ENCODE data around the gene KIFBP.

The KIFBP gene

DNA sequence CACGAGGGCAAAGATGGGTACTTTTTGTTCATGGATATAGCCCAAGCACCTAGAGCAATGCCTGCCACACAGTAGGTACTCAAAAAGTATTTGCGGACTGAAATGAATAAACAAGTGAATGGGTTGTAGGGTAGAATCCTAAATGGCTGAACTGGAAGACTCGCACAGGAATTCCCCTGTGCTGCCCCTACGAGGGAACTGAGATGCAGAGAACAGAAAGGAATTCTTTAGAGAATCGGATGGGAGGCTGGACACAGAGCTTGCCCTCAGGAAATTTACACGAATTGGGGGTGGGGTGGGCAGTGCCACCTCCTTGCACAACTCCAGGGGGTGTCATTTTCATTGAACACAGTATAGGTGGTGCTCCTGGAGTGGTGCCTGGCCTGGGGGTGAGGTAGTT is 64.1 kb downstream of the KIFBP start:
- H3K27ac ChIP-seq (ENCODE audit: low read length) = no peak overlapping the region
- H3K27me3 ChIP-seq (ENCODE audit: low read depth, low read length) = no peaks in the 10 kb centered on the region
- H3K4me3 ChIP-seq (ENCODE audit: low read depth in 1 of 2, low read length in 2 of 2) = no peak overlapping the region
- no peaks in the 10 kb centered on the region for H3K9me3 ChIP-seq (ENCODE audit: control insufficient read depth in 1 of 2, low read length in 2 of 2)
- peaks cover 0 to 3% of the 10 kb centered on the region in 2 donors for H3K4me1 ChIP-seq (ENCODE audit: control insufficient read depth in 1 of 2, insufficient read depth in 2 of 2, low read length in 2 of 2)
- H3K36me3 ChIP-seq (ENCODE audit: control insufficient read depth in 1 of 2, insufficient read depth in 2 of 2, low read length in 2 of 2) = no peaks in the 10 kb centered on the region

DNA sequence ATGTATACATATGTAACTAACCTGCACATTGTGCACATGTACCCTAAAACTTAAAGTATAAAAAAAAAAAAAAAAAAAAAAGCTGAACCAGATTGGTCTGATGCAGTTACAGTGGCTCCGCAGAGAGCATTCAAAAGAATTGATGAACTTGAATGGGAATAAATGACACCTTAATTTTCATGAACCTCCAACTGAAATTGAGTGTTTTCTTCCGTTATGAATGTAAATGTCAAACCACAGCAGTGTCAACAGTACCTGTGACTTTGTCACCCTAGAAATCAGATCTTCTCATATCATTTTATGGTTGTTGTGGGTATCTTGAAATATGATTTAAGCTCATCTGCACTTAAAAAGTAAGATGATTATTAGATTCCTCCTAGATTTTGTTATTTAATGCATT is 66.6 kb downstream of the KIFBP start:
- Histone ChIP-seq H3K27ac (ENCODE audit: low read length) (no peak overlapping the region), H3K9me3 (ENCODE audit: control insufficient read depth in 1 of 2, low read length in 2 of 2) (no peaks in the 10 kb centered on the region), H3K4me1 (ENCODE audit: control insufficient read depth in 1 of 2, insufficient read depth in 2 of 2, low read length in 2 of 2) (peaks cover 0 to 6% of the 10 kb centered on the region in 2 donors), H3K36me3 (ENCODE audit: control insufficient read depth in 1 of 2, insufficient read depth in 2 of 2, low read length in 2 of 2) (no peaks in the 10 kb centered on the region), H3K27me3 (ENCODE audit: low read depth, low read length) (no peaks in the 10 kb centered on the region), H3K4me3 (ENCODE audit: low read depth in 1 of 2, low read length in 2 of 2) (no peak overlapping the region)

DNA sequence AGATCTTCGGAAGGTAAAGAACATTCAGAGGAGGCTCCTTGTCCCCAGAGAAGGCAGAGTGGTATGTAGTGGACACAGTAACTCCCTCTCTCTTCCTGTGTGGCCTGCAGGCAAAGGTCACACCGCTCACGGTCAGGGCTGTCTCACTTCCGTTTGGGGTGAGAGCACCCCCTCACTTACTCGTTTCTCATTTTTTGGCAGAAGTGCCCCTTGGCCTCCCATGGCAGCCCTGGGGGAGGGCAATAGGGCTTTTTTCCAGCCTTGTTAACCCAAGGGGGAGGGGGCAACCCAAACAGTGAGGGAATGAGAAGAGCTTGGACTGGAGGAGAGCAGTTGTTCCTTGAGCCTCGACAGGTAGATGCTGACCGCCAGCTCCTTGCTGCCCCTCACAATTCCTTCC is 67.5 kb downstream of the KIFBP start:
- Histone ChIP-seq H3K27me3 (ENCODE audit: low read depth, low read length) (no peaks in the 10 kb centered on the region), H3K4me1 (ENCODE audit: control insufficient read depth in 1 of 2, insufficient read depth in 2 of 2, low read length in 2 of 2) (peaks cover 0 to 6% of the 10 kb centered on the region in 2 donors), H3K27ac (ENCODE audit: low read length) (peak overlapping the region; percentile 81), H3K4me3 (ENCODE audit: low read depth in 1 of 2, low read length in 2 of 2) (no peak overlapping the region), H3K36me3 (ENCODE audit: control insufficient read depth in 1 of 2, insufficient read depth in 2 of 2, low read length in 2 of 2) (no peaks in the 10 kb centered on the region), H3K9me3 (ENCODE audit: control insufficient read depth in 1 of 2, low read length in 2 of 2) (no peaks in the 10 kb centered on the region)

DNA sequence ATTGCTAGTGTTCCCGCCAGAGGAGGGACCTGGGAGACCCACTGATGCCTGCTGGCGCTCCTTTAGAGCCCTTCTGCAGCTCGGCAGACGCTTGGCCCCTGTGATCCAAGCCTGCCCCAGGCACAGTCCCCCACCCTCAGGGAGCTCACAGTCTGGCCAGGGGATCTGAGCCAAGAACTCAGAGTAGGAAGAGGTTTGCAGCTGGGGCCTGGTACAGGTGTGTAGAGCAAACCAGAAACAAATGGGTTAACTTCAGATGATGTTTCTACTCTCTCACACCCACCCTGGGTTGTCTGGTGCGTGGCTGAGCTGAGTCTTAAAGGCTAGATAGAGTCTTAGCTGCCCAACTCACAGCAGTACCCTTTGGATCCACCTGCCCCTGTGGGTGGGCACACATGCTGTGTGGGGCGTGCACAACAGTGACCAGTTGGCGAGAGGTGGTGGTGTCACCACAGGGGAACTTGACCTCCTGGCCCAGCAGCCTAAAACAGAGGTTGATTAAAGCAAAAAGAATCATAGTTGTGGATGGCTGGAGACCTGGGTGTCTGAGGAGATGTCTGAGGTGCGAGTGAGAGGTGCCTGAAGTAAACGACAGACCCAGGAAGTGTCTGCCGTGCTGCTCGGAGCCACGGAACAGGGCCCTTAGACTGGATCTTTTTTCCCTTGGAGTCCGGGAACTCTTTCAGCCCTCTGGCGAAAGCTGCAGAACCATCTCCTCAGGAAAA is 68.1 kb downstream of the KIFBP start:
- Histone ChIP-seq H3K4me3 (ENCODE audit: low read depth in 1 of 2, low read length in 2 of 2) (no peak overlapping the region), H3K4me1 (ENCODE audit: control insufficient read depth in 1 of 2, insufficient read depth in 2 of 2, low read length in 2 of 2) (peaks cover 0 to 6% of the 10 kb centered on the region in 2 donors), H3K27ac (ENCODE audit: low read length) (peak overlapping the region; percentile 81), H3K36me3 (ENCODE audit: control insufficient read depth in 1 of 2, insufficient read depth in 2 of 2, low read length in 2 of 2) (peaks cover 0 to 1% of the 10 kb centered on the region in 2 donors), H3K27me3 (ENCODE audit: low read depth, low read length) (no peaks in the 10 kb centered on the region), H3K9me3 (ENCODE audit: control insufficient read depth in 1 of 2, low read length in 2 of 2) (no peaks in the 10 kb centered on the region)

DNA sequence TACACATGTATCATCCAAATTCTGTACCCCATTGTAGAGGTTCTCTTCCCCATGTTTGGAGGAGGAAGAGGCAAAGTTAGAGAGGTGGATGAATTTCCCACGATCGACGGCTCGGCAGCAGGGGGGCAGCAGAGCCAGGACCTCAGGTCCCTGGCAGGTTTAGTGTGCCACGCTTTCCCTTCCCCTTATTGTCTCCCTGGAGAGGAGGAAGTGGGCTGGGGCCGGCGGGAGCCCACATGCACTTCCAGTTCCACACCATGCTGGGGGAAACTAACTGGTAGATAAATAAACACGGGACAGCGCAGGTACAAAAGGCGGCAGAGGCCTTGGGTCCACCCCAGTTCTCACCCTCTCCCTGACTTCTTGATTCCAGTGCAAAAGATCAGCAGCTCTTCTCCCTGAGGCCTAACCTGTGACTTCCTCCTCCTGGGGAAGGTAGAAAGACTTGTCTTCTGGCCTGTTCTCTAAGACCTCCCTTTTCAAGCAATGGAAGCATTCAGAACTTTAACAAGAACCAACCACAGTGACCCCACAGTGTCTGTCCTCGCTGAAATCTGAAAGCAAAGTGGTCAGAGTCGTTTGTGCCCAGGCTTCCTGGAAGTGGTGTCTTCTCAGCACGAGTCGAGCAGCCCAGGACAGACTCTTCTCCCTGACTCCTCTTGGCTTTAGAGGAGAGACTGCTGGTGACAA is 68.8 kb downstream of the KIFBP start:
- H3K27ac ChIP-seq (ENCODE audit: low read length) = peak overlapping the region; percentile 81
- no peaks in the 10 kb centered on the region for H3K9me3 ChIP-seq (ENCODE audit: control insufficient read depth in 1 of 2, low read length in 2 of 2)
- peaks cover 0 to 3% of the 10 kb centered on the region in 2 donors for H3K36me3 ChIP-seq (ENCODE audit: control insufficient read depth in 1 of 2, insufficient read depth in 2 of 2, low read length in 2 of 2)
- no peaks in the 10 kb centered on the region for H3K27me3 ChIP-seq (ENCODE audit: low read depth, low read length)
- H3K4me3 ChIP-seq (ENCODE audit: low read depth in 1 of 2, low read length in 2 of 2) = no peak overlapping the region
- peaks cover 0 to 6% of the 10 kb centered on the region in 2 donors for H3K4me1 ChIP-seq (ENCODE audit: control insufficient read depth in 1 of 2, insufficient read depth in 2 of 2, low read length in 2 of 2)

DNA sequence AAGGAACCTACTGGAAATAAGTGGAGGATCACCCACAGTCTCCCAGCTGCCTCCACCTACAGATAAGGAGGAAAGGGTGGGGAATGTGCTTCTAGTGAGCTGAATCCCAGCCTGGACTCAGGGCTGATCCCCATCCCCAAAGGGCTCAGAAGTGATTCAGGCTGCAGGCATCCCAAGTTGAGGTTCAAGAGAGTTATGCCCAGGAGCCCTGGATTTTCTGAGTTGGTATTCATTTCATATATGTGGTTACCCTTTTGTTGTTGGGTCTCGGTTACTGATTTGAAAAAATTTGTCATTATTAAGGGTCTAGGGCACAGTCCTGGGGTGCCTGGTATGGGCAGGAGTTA is 69.3 kb downstream of the KIFBP start:
- H3K4me1 ChIP-seq (ENCODE audit: control insufficient read depth in 1 of 2, insufficient read depth in 2 of 2, low read length in 2 of 2) = peaks cover 0 to 6% of the 10 kb centered on the region in 2 donors
- H3K27me3 ChIP-seq (ENCODE audit: low read depth, low read length) = no peaks in the 10 kb centered on the region
- H3K9me3 ChIP-seq (ENCODE audit: control insufficient read depth in 1 of 2, low read length in 2 of 2) = no peaks in the 10 kb centered on the region
- peak overlapping the region; percentile 81 for H3K27ac ChIP-seq (ENCODE audit: low read length)
- peaks cover 0 to 3% of the 10 kb centered on the region in 2 donors for H3K36me3 ChIP-seq (ENCODE audit: control insufficient read depth in 1 of 2, insufficient read depth in 2 of 2, low read length in 2 of 2)
- no peak overlapping the region for H3K4me3 ChIP-seq (ENCODE audit: low read depth in 1 of 2, low read length in 2 of 2)

DNA sequence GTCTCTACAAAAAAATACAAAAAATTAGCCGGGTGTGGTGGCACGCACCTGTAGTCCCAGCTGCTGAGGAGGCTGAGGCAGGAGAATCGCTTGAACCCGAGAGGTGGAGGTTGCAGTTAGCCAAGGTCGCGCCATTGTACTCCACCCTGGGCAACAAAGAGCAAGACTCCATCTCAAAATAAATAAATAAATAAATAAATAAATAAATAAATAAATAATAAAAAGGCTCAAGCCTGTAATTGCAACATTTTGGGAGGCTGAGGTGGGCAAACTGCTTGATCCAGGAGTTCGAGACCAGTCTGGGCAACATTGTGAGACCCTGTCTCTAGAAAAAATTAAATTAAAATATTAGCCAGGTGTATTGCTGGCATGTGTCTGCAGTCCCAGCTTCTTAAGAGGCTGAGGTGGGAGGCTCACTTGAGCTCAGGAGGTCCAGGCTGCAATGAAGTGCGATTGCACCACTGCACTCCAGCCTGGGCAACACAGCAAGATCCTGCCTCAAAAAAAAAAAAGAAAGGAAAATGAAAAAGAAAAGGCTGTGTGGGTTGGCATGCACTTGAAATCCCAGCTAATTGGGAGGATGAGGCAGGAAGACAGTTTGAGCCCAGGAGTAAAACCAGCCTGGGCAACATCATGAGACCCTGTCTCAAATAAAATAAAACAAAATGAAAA is 71.7 kb downstream of the KIFBP start:
- H3K27me3 ChIP-seq (ENCODE audit: low read depth, low read length) = no peaks in the 10 kb centered on the region
- H3K36me3 ChIP-seq (ENCODE audit: control insufficient read depth in 1 of 2, insufficient read depth in 2 of 2, low read length in 2 of 2) = peaks cover 0 to 3% of the 10 kb centered on the region in 2 donors
- H3K9me3 ChIP-seq (ENCODE audit: control insufficient read depth in 1 of 2, low read length in 2 of 2) = no peaks in the 10 kb centered on the region
- H3K4me1 ChIP-seq (ENCODE audit: control insufficient read depth in 1 of 2, insufficient read depth in 2 of 2, low read length in 2 of 2) = peaks cover 0 to 12% of the 10 kb centered on the region in 2 donors
- no peak overlapping the region for H3K4me3 ChIP-seq (ENCODE audit: low read depth in 1 of 2, low read length in 2 of 2)
- H3K27ac ChIP-seq (ENCODE audit: low read length) = no peak overlapping the region

DNA sequence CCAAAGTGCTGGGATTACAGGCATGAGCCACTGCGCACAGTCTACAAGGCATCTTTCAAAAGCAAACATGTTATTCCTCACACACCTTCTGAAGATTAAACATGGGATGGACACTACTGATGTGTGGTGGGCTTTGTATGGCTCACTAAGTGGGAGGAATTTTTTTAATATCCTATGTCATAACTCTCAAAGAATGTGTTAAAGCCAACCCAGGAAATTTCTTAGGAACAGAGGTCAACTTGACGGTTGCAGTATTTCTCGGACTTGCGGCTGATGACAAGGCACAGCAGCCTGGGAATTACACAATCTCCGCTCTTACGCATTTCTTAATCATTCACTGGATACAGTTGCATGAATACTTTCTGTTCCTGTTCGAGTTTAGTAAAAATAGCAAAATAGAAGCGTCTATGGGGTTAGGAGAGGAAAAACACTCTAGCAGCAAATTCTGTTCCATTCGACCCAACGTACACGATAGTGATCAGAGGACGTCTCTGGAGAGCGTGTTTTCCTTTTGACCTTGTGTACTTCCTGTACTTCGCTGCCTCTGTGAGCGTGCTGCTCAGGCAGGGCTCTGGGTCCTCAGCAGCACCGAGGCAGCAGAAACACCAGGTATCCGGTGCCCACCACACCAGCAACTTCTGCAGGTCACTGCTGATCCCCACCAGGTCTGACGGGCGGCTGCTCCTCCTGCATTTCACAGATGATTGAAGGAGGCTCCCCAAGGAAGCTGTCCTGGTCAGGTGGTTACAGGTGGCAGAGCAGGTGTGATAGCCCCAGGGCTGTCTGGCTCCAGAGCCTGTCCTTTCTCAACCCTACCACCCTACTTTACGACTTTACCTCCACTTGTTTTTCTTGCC is 72.9 kb downstream of the KIFBP start:
- H3K4me1 ChIP-seq (ENCODE audit: control insufficient read depth in 1 of 2, insufficient read depth in 2 of 2, low read length in 2 of 2) = peaks cover 0 to 12% of the 10 kb centered on the region in 2 donors
- H3K9me3 ChIP-seq (ENCODE audit: control insufficient read depth in 1 of 2, low read length in 2 of 2) = no peaks in the 10 kb centered on the region
- H3K36me3 ChIP-seq (ENCODE audit: control insufficient read depth in 1 of 2, insufficient read depth in 2 of 2, low read length in 2 of 2) = peaks cover 0 to 3% of the 10 kb centered on the region in 2 donors
- peak overlapping the region; percentile 31 to 40 for H3K4me3 ChIP-seq (ENCODE audit: low read depth in 1 of 2, low read length in 2 of 2)
- peak overlapping the region; percentile 87 for H3K27ac ChIP-seq (ENCODE audit: low read length)
- H3K27me3 ChIP-seq (ENCODE audit: low read depth, low read length) = no peaks in the 10 kb centered on the region

DNA sequence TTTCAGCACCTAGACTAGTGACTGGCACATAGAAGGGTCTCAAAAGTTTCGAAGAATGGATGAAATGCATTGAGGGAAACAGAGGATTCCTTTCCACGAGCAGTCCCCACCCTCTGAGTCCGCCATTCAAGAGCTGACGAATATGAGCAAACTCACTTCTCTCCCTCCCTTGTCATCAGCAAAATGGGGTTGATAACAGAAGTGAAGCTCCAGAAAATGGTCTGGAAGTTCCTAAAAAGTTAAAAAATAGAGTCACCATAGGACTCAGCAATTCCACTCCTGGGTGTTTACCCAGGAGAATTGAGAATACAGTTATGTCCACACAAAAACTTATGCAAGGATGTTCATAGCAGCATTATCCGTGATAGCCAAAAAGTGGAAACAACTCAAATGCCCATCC is 74.3 kb downstream of the KIFBP start:
- Histone ChIP-seq H3K27me3 (ENCODE audit: low read depth, low read length) (no peaks in the 10 kb centered on the region), H3K4me1 (ENCODE audit: control insufficient read depth in 1 of 2, insufficient read depth in 2 of 2, low read length in 2 of 2) (peaks cover 0 to 11% of the 10 kb centered on the region in 2 donors), H3K9me3 (ENCODE audit: control insufficient read depth in 1 of 2, low read length in 2 of 2) (no peaks in the 10 kb centered on the region), H3K4me3 (ENCODE audit: low read depth in 1 of 2, low read length in 2 of 2) (no peak overlapping the region), H3K36me3 (ENCODE audit: control insufficient read depth in 1 of 2, insufficient read depth in 2 of 2, low read length in 2 of 2) (peaks cover 0 to 3% of the 10 kb centered on the region in 2 donors), H3K27ac (ENCODE audit: low read length) (peak overlapping the region; percentile 87)

DNA sequence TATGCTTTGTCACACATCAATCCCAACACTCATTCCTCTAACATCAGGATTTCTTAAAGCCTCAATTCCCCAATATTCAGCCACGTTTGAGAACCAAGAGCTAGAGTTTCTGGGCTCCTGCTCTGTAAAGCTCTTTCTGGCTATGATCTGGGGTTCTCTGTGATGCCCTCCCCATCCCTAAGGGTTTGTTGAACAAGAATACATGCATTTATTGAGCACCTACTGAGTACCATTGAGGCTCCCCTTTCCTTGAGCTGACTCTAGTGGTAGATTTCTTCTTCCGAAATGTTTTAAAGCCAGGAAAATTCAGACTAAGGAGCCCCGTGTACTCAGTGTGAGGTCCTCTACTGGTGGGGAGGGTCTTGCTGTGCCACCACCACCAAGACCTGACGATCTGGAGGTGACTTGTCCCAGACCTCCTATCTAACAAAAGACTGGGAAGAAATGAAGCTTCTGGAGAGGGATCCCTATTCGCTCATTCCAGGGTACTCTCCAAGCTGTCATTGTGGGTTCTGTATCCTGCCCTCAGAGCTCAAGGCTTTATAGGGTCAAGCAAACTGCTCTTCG is 76.2 kb downstream of the KIFBP start:
- peak overlapping the region; percentile 60 for H3K27ac ChIP-seq (ENCODE audit: low read length)
- H3K36me3 ChIP-seq (ENCODE audit: control insufficient read depth in 1 of 2, insufficient read depth in 2 of 2, low read length in 2 of 2) = peaks cover 0 to 3% of the 10 kb centered on the region in 2 donors
- no peaks in the 10 kb centered on the region for H3K27me3 ChIP-seq (ENCODE audit: low read depth, low read length)
- H3K9me3 ChIP-seq (ENCODE audit: control insufficient read depth in 1 of 2, low read length in 2 of 2) = no peaks in the 10 kb centered on the region
- peak overlapping the region in 1 of 2 donors; percentile 17 for H3K4me3 ChIP-seq (ENCODE audit: low read depth in 1 of 2, low read length in 2 of 2)
- peaks cover 0 to 8% of the 10 kb centered on the region in 2 donors for H3K4me1 ChIP-seq (ENCODE audit: control insufficient read depth in 1 of 2, insufficient read depth in 2 of 2, low read length in 2 of 2)
